B cell (primary cell): ENCODE data around the gene TCF3.

Source experiments
- CTCF ChIP-seq: fragments of 200-600 bp; IDR thresholded peaks from one replicate; pipeline ENCODE4 v1.8.0; 2022; ENCODE audit warnings: antibody characterized with exemption, mild to moderate bottlenecking
- EZH2 ChIP-seq: IDR thresholded peaks from 2 replicates; pipeline ENCODE4 v1.6.1; 2012; ENCODE audit warnings: borderline replicate concordance, low read depth, mild to moderate bottlenecking, moderate library complexity, low read length; ENCODE audit not compliant: insufficient read depth, poor library complexity, severe bottlenecking

- TF ChIP-seq CTCF (no peak), EZH2 (no peak)
Observed at GRCh38 chr19:1608359-1609102, 43.9 kb downstream of the TCF3 start.
